ENCODE data around the gene SETD3.

SETD3 gene

DNA sequence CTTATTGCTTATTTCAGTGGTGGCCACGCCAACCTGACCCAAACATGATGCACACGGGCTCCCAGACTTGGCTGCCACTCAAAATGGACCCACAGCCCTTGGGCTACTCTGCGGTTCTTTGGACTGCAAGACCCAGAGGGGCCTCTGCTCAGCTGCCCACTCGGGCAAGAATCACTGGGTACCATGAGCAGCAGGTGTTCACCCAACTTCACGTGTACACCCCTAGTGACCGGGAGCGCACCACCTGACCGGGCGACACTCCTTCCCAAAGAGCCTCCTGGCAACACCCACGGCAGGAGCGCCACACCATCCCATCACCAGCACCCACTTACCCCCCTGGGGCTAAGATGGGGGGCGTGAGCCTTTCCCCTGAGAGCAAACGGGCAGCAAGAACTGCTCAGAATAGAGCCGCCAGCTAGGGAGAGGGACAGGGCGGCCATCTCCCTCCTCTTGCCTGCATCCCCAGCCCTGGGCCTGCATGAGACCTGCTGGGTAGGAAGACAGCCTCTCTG lies 32.6 kb upstream of the SETD3 start:
- TF ChIP-seq FOXP2 (optimal IDR thresholded peaks at IDR 0.05; ENCODE audit: borderline replicate concordance, extremely low read depth, extremely low read length, insufficient read depth) (no peak), TAF1 (IDR thresholded peaks at IDR 0.05; ENCODE audit: borderline replicate concordance, insufficient read depth, low read length) (no peak), POLR2AphosphoS5 (IDR thresholded peaks at IDR 0.05; ENCODE audit: low read depth, low read length) (no peak), SIN3A (IDR thresholded peaks at IDR 0.05; ENCODE audit: borderline replicate concordance, insufficient read depth, low read length) (no peak)
- TF ChIP-seq, protein P1, sequence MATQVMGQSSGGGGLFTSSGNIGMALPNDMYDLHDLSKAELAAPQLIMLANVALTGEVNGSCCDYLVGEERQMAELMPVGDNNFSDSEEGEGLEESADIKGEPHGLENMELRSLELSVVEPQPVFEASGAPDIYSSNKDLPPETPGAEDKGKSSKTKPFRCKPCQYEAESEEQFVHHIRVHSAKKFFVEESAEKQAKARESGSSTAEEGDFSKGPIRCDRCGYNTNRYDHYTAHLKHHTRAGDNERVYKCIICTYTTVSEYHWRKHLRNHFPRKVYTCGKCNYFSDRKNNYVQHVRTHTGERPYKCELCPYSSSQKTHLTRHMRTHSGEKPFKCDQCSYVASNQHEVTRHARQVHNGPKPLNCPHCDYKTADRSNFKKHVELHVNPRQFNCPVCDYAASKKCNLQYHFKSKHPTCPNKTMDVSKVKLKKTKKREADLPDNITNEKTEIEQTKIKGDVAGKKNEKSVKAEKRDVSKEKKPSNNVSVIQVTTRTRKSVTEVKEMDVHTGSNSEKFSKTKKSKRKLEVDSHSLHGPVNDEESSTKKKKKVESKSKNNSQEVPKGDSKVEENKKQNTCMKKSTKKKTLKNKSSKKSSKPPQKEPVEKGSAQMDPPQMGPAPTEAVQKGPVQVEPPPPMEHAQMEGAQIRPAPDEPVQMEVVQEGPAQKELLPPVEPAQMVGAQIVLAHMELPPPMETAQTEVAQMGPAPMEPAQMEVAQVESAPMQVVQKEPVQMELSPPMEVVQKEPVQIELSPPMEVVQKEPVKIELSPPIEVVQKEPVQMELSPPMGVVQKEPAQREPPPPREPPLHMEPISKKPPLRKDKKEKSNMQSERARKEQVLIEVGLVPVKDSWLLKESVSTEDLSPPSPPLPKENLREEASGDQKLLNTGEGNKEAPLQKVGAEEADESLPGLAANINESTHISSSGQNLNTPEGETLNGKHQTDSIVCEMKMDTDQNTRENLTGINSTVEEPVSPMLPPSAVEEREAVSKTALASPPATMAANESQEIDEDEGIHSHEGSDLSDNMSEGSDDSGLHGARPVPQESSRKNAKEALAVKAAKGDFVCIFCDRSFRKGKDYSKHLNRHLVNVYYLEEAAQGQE (IDR thresholded peaks at IDR 0.05; ENCODE audit: insufficient read depth in 1 of 2, low read depth in 2 of 2, low read length in 2 of 2): no peak

DNA sequence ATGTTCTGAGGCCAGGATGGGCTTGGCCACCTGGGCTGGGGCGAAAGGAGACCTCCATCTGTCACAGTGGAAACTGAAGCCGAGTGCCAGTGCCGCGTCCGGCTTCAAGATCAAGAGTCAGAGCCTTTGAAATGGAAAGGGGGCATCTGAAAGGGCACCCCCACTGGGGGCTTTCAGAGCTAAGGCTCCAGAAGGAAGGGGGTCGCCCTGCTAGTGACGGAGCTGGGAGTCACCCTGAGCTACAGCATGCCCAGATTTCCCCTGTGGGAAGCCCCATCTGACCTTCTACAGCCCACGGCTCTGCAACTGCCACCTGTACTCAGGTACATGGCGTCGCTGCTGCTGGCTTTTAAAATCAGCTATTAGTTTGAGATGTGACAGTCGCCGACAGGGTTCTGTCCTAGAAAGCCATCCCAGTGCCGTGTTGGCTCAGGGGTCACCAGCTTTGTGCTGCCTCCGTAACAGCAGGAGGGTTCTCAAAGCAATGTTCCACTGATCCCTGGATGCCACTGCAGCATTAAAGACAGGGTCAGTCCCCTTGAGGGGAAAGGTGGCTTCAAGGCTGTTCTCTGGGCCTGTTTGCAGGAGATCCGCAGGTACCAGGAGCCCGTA lies 32.0 kb upstream of the SETD3 start:
- TF ChIP-seq SIN3A (IDR thresholded peaks at IDR 0.05; ENCODE audit: borderline replicate concordance, insufficient read depth, low read length): no peak
- no peak for TF ChIP-seq POLR2AphosphoS5 (IDR thresholded peaks at IDR 0.05; ENCODE audit: low read depth, low read length)
- TF ChIP-seq, protein P1 (IDR thresholded peaks at IDR 0.05; ENCODE audit: insufficient read depth in 1 of 2, low read depth in 2 of 2, low read length in 2 of 2): no peak

DNA sequence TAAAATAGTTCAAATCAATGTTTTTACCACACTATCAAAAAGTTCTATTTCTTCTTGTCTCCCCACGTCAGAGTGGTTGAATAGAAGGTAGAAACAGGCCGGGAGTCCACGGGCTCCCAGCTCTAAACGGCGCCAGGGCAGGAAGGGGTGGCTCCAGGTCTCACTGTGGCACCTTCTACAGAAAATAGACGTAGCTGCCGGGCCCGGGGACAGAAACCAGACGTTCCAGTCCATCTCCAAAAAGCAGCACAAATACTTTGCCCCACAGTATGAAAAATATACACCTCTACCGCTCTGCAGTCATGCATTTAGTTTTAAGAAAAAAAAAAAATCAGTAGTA lies 31.4 kb upstream of the SETD3 start:
- TF ChIP-seq FOXP2 (optimal IDR thresholded peaks at IDR 0.05; ENCODE audit: borderline replicate concordance, extremely low read depth, extremely low read length, insufficient read depth) (no peak), POLR2AphosphoS5 (IDR thresholded peaks at IDR 0.05; ENCODE audit: low read depth, low read length) (no peak), SIN3A (IDR thresholded peaks at IDR 0.05; ENCODE audit: borderline replicate concordance, insufficient read depth, low read length) (no peak), TAF1 (IDR thresholded peaks at IDR 0.05; ENCODE audit: borderline replicate concordance, insufficient read depth, low read length) (no peak)
- TF ChIP-seq, protein P1 (IDR thresholded peaks at IDR 0.05; ENCODE audit: insufficient read depth in 1 of 2, low read depth in 2 of 2, low read length in 2 of 2): no peak

DNA sequence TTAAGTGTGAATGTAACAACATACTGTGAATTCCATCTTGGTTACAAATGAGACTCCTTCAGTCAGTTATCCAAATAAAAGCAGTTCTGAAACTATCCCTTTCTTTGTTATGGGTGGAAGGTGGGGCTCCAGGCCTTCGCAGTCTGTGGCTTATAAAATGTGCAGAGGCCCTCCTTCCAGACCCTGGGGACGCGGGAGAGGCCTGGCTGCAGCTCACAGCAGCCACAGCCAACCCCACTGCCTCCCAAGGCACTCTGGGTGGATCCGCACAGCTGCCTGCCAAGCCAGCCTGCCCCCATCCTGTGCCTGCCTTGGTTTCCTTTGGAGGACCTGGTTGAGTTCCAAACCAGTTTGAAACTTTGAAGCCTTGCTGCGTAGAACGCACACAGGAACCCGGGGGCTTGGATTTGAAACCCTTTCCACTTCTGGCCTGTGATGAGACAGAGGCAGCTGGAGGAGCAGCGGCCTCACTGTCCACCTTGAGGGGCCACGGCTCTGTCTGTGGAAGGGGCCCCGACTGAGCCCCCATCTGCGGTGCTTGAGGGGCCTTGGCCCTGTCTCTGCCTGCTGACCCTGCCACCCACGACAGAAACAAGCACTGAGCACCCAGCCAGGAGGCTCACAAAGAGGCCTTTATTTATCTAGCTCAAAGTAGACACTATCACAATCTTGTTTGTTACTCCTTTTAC lies 30.9 kb upstream of the SETD3 start:
- TF ChIP-seq SIN3A (IDR thresholded peaks at IDR 0.05; ENCODE audit: borderline replicate concordance, insufficient read depth, low read length) (no peak), FOXP2 (optimal IDR thresholded peaks at IDR 0.05; ENCODE audit: borderline replicate concordance, extremely low read depth, extremely low read length, insufficient read depth) (no peak), TAF1 (IDR thresholded peaks at IDR 0.05; ENCODE audit: borderline replicate concordance, insufficient read depth, low read length) (no peak), POLR2AphosphoS5 (IDR thresholded peaks at IDR 0.05; ENCODE audit: low read depth, low read length) (no peak)
- TF ChIP-seq, protein P1 (IDR thresholded peaks at IDR 0.05; ENCODE audit: insufficient read depth in 1 of 2, low read depth in 2 of 2, low read length in 2 of 2): no peak

Data from PFSK-1 (cell line).